ENCODE data around the gene PDZK1IP1. TPM values are rescaled to one million over a fixed set of nuclear protein-coding genes. Genes with fewer than 3 reads are reported as not detected.

Gene PDZK1IP1
- polyA plus RNA-seq, 1 donor from 2014 or later: not detected

DNA sequence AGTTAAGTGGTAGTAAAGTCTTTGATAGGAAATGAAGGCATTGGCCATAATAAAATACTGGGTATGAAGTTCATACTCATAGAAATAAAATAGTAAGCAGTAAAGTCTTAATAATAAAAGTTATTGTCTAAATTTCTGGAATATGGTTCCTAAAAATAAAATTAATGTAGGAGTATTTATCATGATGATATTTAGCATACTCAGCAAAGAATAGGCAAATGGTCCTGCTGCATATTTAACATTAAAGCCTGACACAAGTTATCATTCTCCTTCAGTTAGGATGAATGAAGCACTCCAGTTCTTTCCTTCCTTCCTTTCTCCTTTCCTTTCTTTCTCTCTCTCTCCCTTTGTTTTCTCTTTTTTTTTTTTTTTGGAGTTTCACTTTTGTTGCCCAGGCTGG is 25.3 kb downstream of the PDZK1IP1 start:
- Histone ChIP-seq H3K9ac (ENCODE audit: low read length) (no peak overlapping the region), H3K36me3 (ENCODE audit: insufficient read depth, low read length) (no peaks in the 10 kb centered on the region), H3F3A (ENCODE audit: insufficient read depth, low read length, poor library complexity, severe bottlenecking) (no peaks in the 10 kb centered on the region), H4K20me1 (ENCODE audit: insufficient read depth) (no peaks in the 10 kb centered on the region), H3K9me3 (ENCODE audit: low read length) (no peaks in the 10 kb centered on the region), H3K4me3 (ENCODE audit: low read length) (no peak overlapping the region), H3K4me2 (ENCODE audit: low read length) (no peak overlapping the region), H3K9me2 (ENCODE audit: insufficient read depth, low read length) (no peaks in the 10 kb centered on the region), H3K27ac (ENCODE audit: low read length) (no peak overlapping the region), H3K79me2 (replicated peaks; ENCODE audit: insufficient read depth, low read length) (no peaks in the 10 kb centered on the region), H2AFZ (ENCODE audit: low read depth, low read length) (no peak overlapping the region), H3K27me3 (ENCODE audit: insufficient read depth, low read depth, low read length) (no peaks in the 10 kb centered on the region)
- TF ChIP-seq, protein P1, sequence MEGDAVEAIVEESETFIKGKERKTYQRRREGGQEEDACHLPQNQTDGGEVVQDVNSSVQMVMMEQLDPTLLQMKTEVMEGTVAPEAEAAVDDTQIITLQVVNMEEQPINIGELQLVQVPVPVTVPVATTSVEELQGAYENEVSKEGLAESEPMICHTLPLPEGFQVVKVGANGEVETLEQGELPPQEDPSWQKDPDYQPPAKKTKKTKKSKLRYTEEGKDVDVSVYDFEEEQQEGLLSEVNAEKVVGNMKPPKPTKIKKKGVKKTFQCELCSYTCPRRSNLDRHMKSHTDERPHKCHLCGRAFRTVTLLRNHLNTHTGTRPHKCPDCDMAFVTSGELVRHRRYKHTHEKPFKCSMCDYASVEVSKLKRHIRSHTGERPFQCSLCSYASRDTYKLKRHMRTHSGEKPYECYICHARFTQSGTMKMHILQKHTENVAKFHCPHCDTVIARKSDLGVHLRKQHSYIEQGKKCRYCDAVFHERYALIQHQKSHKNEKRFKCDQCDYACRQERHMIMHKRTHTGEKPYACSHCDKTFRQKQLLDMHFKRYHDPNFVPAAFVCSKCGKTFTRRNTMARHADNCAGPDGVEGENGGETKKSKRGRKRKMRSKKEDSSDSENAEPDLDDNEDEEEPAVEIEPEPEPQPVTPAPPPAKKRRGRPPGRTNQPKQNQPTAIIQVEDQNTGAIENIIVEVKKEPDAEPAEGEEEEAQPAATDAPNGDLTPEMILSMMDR (IDR thresholded peaks at IDR 0.05; ENCODE audit: poor library complexity, severe bottlenecking): no peak
- TF ChIP-seq RAD21 (conservative IDR thresholded peaks at IDR 0.05) (no peak), MXI1 (conservative IDR thresholded peaks at IDR 0.05; ENCODE audit: poor library complexity, severe bottlenecking) (no peak), SMC3 (conservative IDR thresholded peaks at IDR 0.05; ENCODE audit: poor library complexity) (no peak), EP300 (conservative IDR thresholded peaks at IDR 0.05; ENCODE audit: poor library complexity, severe bottlenecking) (no peak), EZH2 (IDR thresholded peaks at IDR 0.05; ENCODE audit: borderline replicate concordance, insufficient read depth, low read length, poor library complexity, severe bottlenecking) (no peak), POLR2AphosphoS5 (IDR thresholded peaks at IDR 0.05) (no peak), TAF1 (IDR thresholded peaks at IDR 0.05; ENCODE audit: low read depth) (no peak)
- TF ChIP-seq, protein P2, sequence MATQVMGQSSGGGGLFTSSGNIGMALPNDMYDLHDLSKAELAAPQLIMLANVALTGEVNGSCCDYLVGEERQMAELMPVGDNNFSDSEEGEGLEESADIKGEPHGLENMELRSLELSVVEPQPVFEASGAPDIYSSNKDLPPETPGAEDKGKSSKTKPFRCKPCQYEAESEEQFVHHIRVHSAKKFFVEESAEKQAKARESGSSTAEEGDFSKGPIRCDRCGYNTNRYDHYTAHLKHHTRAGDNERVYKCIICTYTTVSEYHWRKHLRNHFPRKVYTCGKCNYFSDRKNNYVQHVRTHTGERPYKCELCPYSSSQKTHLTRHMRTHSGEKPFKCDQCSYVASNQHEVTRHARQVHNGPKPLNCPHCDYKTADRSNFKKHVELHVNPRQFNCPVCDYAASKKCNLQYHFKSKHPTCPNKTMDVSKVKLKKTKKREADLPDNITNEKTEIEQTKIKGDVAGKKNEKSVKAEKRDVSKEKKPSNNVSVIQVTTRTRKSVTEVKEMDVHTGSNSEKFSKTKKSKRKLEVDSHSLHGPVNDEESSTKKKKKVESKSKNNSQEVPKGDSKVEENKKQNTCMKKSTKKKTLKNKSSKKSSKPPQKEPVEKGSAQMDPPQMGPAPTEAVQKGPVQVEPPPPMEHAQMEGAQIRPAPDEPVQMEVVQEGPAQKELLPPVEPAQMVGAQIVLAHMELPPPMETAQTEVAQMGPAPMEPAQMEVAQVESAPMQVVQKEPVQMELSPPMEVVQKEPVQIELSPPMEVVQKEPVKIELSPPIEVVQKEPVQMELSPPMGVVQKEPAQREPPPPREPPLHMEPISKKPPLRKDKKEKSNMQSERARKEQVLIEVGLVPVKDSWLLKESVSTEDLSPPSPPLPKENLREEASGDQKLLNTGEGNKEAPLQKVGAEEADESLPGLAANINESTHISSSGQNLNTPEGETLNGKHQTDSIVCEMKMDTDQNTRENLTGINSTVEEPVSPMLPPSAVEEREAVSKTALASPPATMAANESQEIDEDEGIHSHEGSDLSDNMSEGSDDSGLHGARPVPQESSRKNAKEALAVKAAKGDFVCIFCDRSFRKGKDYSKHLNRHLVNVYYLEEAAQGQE (IDR thresholded peaks at IDR 0.05; ENCODE audit: borderline replicate concordance): no peak

DNA sequence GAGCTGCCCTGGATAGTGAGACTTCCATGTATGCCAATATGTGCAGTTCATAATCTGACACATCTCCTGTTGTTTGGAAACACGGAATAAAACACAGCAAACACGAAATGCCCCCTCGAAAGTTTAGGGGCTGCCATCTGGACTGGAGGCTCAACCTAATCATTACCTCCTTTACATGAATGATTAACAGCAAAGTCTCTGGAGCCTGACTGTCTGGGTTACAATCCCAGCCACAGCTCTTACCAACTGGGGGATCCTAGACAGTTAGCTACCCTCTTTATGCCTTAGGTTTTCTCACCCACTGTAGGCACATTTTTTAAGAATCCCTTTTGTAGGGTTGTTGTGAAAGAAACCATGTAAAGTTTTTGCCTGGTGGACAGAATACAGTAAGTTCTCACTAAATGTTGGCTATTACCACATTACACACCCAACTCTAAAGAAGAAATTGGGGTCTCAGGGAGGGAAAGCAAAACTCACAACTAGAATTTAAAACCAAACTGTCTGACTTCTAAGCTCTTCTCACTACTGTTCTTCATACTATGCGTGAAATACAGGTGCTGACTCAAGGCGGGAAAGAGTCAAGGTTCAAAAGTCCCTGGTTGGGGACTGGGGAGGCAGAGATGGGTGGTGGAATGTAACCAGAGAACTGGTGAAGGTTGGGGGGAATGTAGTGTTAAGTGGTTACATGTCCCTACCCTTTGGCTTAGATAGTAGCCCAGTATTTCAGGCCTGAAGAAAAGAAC is 28.4 kb downstream of the PDZK1IP1 start:
- Histone ChIP-seq H3K9me3 (ENCODE audit: low read length) (no peaks in the 10 kb centered on the region), H4K20me1 (ENCODE audit: insufficient read depth) (no peaks in the 10 kb centered on the region), H2AFZ (ENCODE audit: low read depth, low read length) (no peak overlapping the region), H3K27me3 (ENCODE audit: insufficient read depth, low read depth, low read length) (no peaks in the 10 kb centered on the region), H3K4me3 (ENCODE audit: low read length) (no peak overlapping the region), H3K79me2 (replicated peaks; ENCODE audit: insufficient read depth, low read length) (no peaks in the 10 kb centered on the region), H3K4me2 (ENCODE audit: low read length) (no peak overlapping the region), H3K9ac (ENCODE audit: low read length) (no peak overlapping the region), H3K27ac (ENCODE audit: low read length) (no peak overlapping the region), H3F3A (ENCODE audit: insufficient read depth, low read length, poor library complexity, severe bottlenecking) (no peaks in the 10 kb centered on the region), H3K9me2 (ENCODE audit: insufficient read depth, low read length) (no peaks in the 10 kb centered on the region), H3K36me3 (ENCODE audit: insufficient read depth, low read length) (no peaks in the 10 kb centered on the region)
- no peak for TF ChIP-seq RAD21 (conservative IDR thresholded peaks at IDR 0.05)

Data from neural cell (in vitro differentiated cells).